Thoracic aorta (tissue), 2 donors: ENCODE measurements around the gene ITIH1. TPM values are rescaled to one million over a fixed set of nuclear protein-coding genes. Genes with fewer than 3 reads are reported as not detected.
"Not testable (repeated sequence)": the region's sequence is repeated elsewhere in the genome, so short reads cannot be mapped to it uniquely, and the experiment has no call there.

Experiments used
- ATAC-seq: fragments of 150-250 bp; one replicate; pipeline ENCODE4 v1.8.0; 2017; ENCODE audit warnings: low read depth; ENCODE audit not compliant: insufficient number of reproducible peaks, low FRiP score
- DNase-seq: peaks from one replicate; pipeline ENCODE4 v3.0.0-alpha.2; 2020; ENCODE audit warnings: low spot score
- H3K27ac ChIP-seq, 2 donors: fragments of 200-600 bp; sonication (generic); 1 replicate in 1 of 2; 2 replicates in 1 of 2; pipeline ENCODE4 v1.5.1; 2016; ENCODE audit warnings: mild to moderate bottlenecking in 2 of 2, moderate library complexity in 2 of 2
- H3K27me3 ChIP-seq: fragments of 200-600 bp; sonication (generic); replicated peaks from 2 replicates; pipeline ENCODE4 v1.6.0; 2016; ENCODE audit warnings: mild to moderate bottlenecking; ENCODE audit not compliant: insufficient read depth
- H3K36me3 ChIP-seq: fragments of 200-600 bp; sonication (generic); one replicate; pipeline ENCODE4 v1.5.1; 2016
- H3K4me1 ChIP-seq, 2 donors: fragments of 200-600 bp; sonication (generic); 1 replicate in 1 of 2; 2 replicates in 1 of 2; pipeline versions ENCODE4 v1.5.1 to v1.6.0; 2016; ENCODE audit warnings: low read depth in 2 of 2, mild to moderate bottlenecking in 1 of 2; ENCODE audit not compliant: control insufficient read depth in 1 of 2
- H3K4me3 ChIP-seq: fragments of 200-600 bp; sonication (generic); 2 replicates; pipeline ENCODE4 v1.5.1; 2016; ENCODE audit warnings: mild to moderate bottlenecking
- H3K9me3 ChIP-seq: fragments of 200-600 bp; sonication (generic); 2 replicates; pipeline ENCODE4 v1.5.1; 2016
- CTCF ChIP-seq: fragments of 200-600 bp; sonication (generic); IDR thresholded peaks from one replicate; pipeline ENCODE4 v1.5.1; 2019; ENCODE audit warnings: antibody characterized with exemption
- total RNA-seq, 2 donors: library from RNA; depleted of rRNA; stranded (reverse); fragments of >200 nt; gene quantifications; one replicate each; pipeline versions ENCODE4 v1.1.0 to v1.2.3, GENCODE V29; 2016

Gene ITIH1
- total RNA-seq, 2 donors from 2014 or later: not detected

GRCh38 chr3:52774901-52775864, 2.2 kb upstream of the ITIH1 start:
- no peaks in the 10 kb centered on the region for H3K36me3 ChIP-seq
- H3K4me1 ChIP-seq: peaks cover 0 to 6% of the 10 kb centered on the region in 2 donors
- H3K27me3 ChIP-seq: no peaks in the 10 kb centered on the region
- H3K27ac ChIP-seq: no peak overlapping the region
- ATAC-seq: no peak
- H3K9me3 ChIP-seq: no peaks in the 10 kb centered on the region
- DNase-seq: no peak
- TF ChIP-seq CTCF: no peak
- H3K4me3 ChIP-seq: no peak overlapping the region

- Histone ChIP-seq H3K27me3 (no peaks in the 10 kb centered on the region), H3K36me3 (no peaks in the 10 kb centered on the region), H3K4me1 (peaks cover 0 to 6% of the 10 kb centered on the region in 2 donors), H3K4me3 (no peak overlapping the region), H3K27ac (no peak overlapping the region), H3K9me3 (no peaks in the 10 kb centered on the region)
- DNase-seq: no peak
- no peak for TF ChIP-seq CTCF
- no peak for ATAC-seq
Measured at GRCh38 chr3:52775877-52776276, 1.5 kb upstream of the ITIH1 start.

GRCh38 chr3:52776486-52776885, 913 bp upstream of the ITIH1 start:
- ATAC-seq, DNase-seq, H3K9me3 ChIP-seq, H3K4me1 ChIP-seq, H3K27ac ChIP-seq, H3K36me3 ChIP-seq, H3K4me3 ChIP-seq, H3K27me3 ChIP-seq: not testable (repeated sequence)

- Histone ChIP-seq H3K36me3 (no peaks in the 10 kb centered on the region), H3K27me3 (no peaks in the 10 kb centered on the region), H3K4me3 (no peak overlapping the region), H3K27ac (no peak overlapping the region), H3K9me3 (no peaks in the 10 kb centered on the region), H3K4me1 (no peaks in the 10 kb centered on the region)
- DNase-seq (peak; percentile 0), ATAC-seq (no peak)
- no peak for TF ChIP-seq CTCF
Measured at GRCh38 chr3:52777959-52778805, 783 bp downstream of the ITIH1 start.

- Histone ChIP-seq H3K27ac (no peak overlapping the region), H3K4me3 (no peak overlapping the region), H3K4me1 (no peaks in the 10 kb centered on the region), H3K36me3 (no peaks in the 10 kb centered on the region), H3K9me3 (no peaks in the 10 kb centered on the region), H3K27me3 (no peaks in the 10 kb centered on the region)
- TF ChIP-seq CTCF: no peak
- ATAC-seq: no peak
- DNase-seq: peak; percentile 1
Measured at GRCh38 chr3:52779011-52779836, 1.8 kb downstream of the ITIH1 start.
